H9 (cell line): Measurements from ENCODE around the gene LMX1A. TPM values are rescaled to one million over a fixed set of nuclear protein-coding genes. Genes with fewer than 3 reads are reported as not detected.

Source experiments
- DNase-seq: peaks from one replicate; pipeline ENCODE4 v3.0.0-alpha.2; 2017
- H2AFZ ChIP-seq: one replicate; pipeline ENCODE4 v1.6.1; 2013; ENCODE audit warnings: mild to moderate bottlenecking, low read length, control low read depth, moderate library complexity
- H2AK5ac ChIP-seq: 2 replicates; pipeline ENCODE4 v1.6.1; 2013; ENCODE audit warnings: low read length, control low read depth, mixed read lengths; ENCODE audit not compliant: insufficient read length
- H2BK120ac ChIP-seq: one replicate; pipeline ENCODE4 v1.6.1; 2013; ENCODE audit warnings: low read depth, mild to moderate bottlenecking, low read length, control low read depth, inconsistent platforms; ENCODE audit not compliant: poor library complexity, severe bottlenecking
- H2BK12ac ChIP-seq: 2 replicates; pipeline ENCODE4 v1.6.1; 2013; ENCODE audit warnings: low read length, control low read depth, mixed read lengths, low read depth; ENCODE audit not compliant: insufficient read length
- H2BK15ac ChIP-seq: 2 replicates; pipeline ENCODE4 v1.6.1; 2013; ENCODE audit warnings: low read depth, low read length, control low read depth
- H2BK20ac ChIP-seq: one replicate; pipeline ENCODE4 v1.6.1; 2013; ENCODE audit warnings: low read depth, mild to moderate bottlenecking, low read length, control low read depth, inconsistent platforms; ENCODE audit not compliant: poor library complexity, severe bottlenecking
- H2BK5ac ChIP-seq: 2 replicates; pipeline ENCODE4 v1.6.1; 2013; ENCODE audit warnings: low read length, control low read depth, mixed read lengths; ENCODE audit not compliant: insufficient read length
- H3K14ac ChIP-seq: 2 replicates; pipeline ENCODE4 v1.6.1; 2013; ENCODE audit warnings: low read length, control low read depth; ENCODE audit not compliant: insufficient read depth
- H3K18ac ChIP-seq: 2 replicates; pipeline ENCODE4 v1.6.1; 2013; ENCODE audit warnings: low read depth, mild to moderate bottlenecking, mixed read lengths, low read length, control low read depth; ENCODE audit not compliant: insufficient read length
- H3K23ac ChIP-seq: 2 replicates; pipeline ENCODE4 v1.6.1; 2013; ENCODE audit warnings: low read length, control low read depth, mixed read lengths, low read depth; ENCODE audit not compliant: insufficient read length
- H3K23me2 ChIP-seq: 2 replicates; pipeline ENCODE4 v1.6.1; 2013; ENCODE audit warnings: low read depth, mild to moderate bottlenecking, mixed read lengths, low read length, control low read depth; ENCODE audit not compliant: insufficient read length, poor library complexity, severe bottlenecking
- H3K27ac ChIP-seq: 2 replicates; pipeline ENCODE4 v1.5.1; 2013; ENCODE audit warnings: low read length, control low read depth, mixed read lengths, low read depth; ENCODE audit not compliant: insufficient read length
- H3K27me3 ChIP-seq: 2 replicates; pipeline ENCODE4 v1.6.1; 2013; ENCODE audit warnings: low read length, control low read depth, inconsistent platforms; ENCODE audit not compliant: insufficient read depth
- H3K4ac ChIP-seq: 2 replicates; pipeline ENCODE4 v1.6.1; 2013; ENCODE audit warnings: low read depth, mild to moderate bottlenecking, control low read depth, inconsistent platforms, low read length, moderate library complexity
- H3K4me1 ChIP-seq: 2 replicates; pipeline ENCODE4 v1.6.1; 2013; ENCODE audit warnings: low read length, control low read depth, inconsistent platforms; ENCODE audit not compliant: insufficient read depth
- H3K4me2 ChIP-seq: 2 replicates; pipeline ENCODE4 v1.6.1; 2013; ENCODE audit warnings: low read length, control low read depth, mixed read lengths; ENCODE audit not compliant: insufficient read length, insufficient read depth
- H3K56ac ChIP-seq: 2 replicates; pipeline ENCODE4 v1.6.1; 2013; ENCODE audit warnings: low read depth, mild to moderate bottlenecking, mixed read lengths, low read length, control low read depth; ENCODE audit not compliant: insufficient read length
- H3K79me1 ChIP-seq: 2 replicates; pipeline ENCODE4 v1.6.1; 2013; ENCODE audit warnings: low read depth, mild to moderate bottlenecking, moderate library complexity, low read length, control low read depth, inconsistent platforms; ENCODE audit not compliant: insufficient read depth, poor library complexity, severe bottlenecking
- H3K79me2 ChIP-seq: 2 replicates; pipeline ENCODE4 v1.6.1; 2013; ENCODE audit warnings: low read length, control low read depth, inconsistent platforms; ENCODE audit not compliant: insufficient read depth
- H3K9ac ChIP-seq: 2 replicates; pipeline ENCODE4 v1.6.1; 2013; ENCODE audit warnings: low read length, control low read depth, mixed read lengths; ENCODE audit not compliant: insufficient read length; ENCODE audit errors: extremely low read depth
- H3K9me3 ChIP-seq: one replicate; pipeline ENCODE4 v1.6.1; 2013; ENCODE audit warnings: low read depth, low read length, inconsistent platforms; ENCODE audit not compliant: control insufficient read depth
- H3T11ph ChIP-seq: one replicate; pipeline ENCODE4 v1.6.1; 2013; ENCODE audit warnings: mild to moderate bottlenecking, low read length, control low read depth, inconsistent platforms
- H4K20me1 ChIP-seq: one replicate; pipeline ENCODE4 v1.6.1; 2013; ENCODE audit not compliant: control insufficient read depth, insufficient read length, insufficient read depth
- H4K5ac ChIP-seq: 2 replicates; pipeline ENCODE4 v1.6.1; 2013; ENCODE audit warnings: low read depth, mild to moderate bottlenecking, mixed read lengths, low read length, control low read depth; ENCODE audit not compliant: insufficient read length
- H4K8ac ChIP-seq: replicated peaks from 2 replicates; pipeline ENCODE4 v1.6.1; 2013; ENCODE audit warnings: low read length, control low read depth, mixed read lengths, low read depth; ENCODE audit not compliant: insufficient read length
- H4K91ac ChIP-seq: 2 replicates; pipeline ENCODE4 v1.6.1; 2013; ENCODE audit warnings: low read depth, mild to moderate bottlenecking, moderate library complexity, mixed read lengths, low read length, control low read depth; ENCODE audit not compliant: insufficient read length
- H3K27ac Mint-ChIP-seq, 3 experiments: 2 replicates in 2 of 3; 3 replicates in 1 of 3; pipeline ENCODE4 v1.8.0; 2020 to 2021; ENCODE audit warnings: mixed read lengths in 3 of 3, mild to moderate bottlenecking in 1 of 3, moderate library complexity in 1 of 3
- H3K27me3 Mint-ChIP-seq: 2 replicates; pipeline ENCODE4 v1.8.0; 2021; ENCODE audit warnings: low read depth, mild to moderate bottlenecking, moderate library complexity, mixed read lengths
- H3K36me3 Mint-ChIP-seq, 3 experiments: 2 replicates in 2 of 3; 3 replicates in 1 of 3; pipeline ENCODE4 v1.8.0; 2020 to 2021; ENCODE audit warnings: low read depth in 3 of 3, mixed read lengths in 3 of 3; ENCODE audit not compliant: insufficient read depth in 1 of 3
- H3K4me1 Mint-ChIP-seq, 2 experiments: 2 replicates each; pipeline ENCODE4 v1.8.0; 2020; ENCODE audit warnings: mixed read lengths in 2 of 2
- H3K4me3 Mint-ChIP-seq, 2 experiments: 2 replicates in 1 of 2; 3 replicates in 1 of 2; pipeline ENCODE4 v1.8.0; 2020 to 2021; ENCODE audit warnings: mild to moderate bottlenecking in 2 of 2, mixed read lengths in 2 of 2, moderate library complexity in 1 of 2
- H3K9me3 Mint-ChIP-seq, 2 experiments: 2 replicates in 1 of 2; 3 replicates in 1 of 2; pipeline ENCODE4 v1.8.0; 2020; ENCODE audit warnings: mild to moderate bottlenecking in 2 of 2, mixed read lengths in 2 of 2, moderate library complexity in 1 of 2
- WGBS: extraction: QIAGEN DNeasy Blood & Tissue Kit; methylation state at CpG from one replicate; pipeline ENCODE4 v1.1.7; 2013; ENCODE audit warnings: missing lambda C conversion rate, low lambda C conversion rate, mixed read lengths; ENCODE audit not compliant: insufficient read length; ENCODE audit errors: extremely low coverage; 5-methylcytosine and 5-hydroxymethylcytosine counted together
- total RNA-seq: library from RNA; stranded (reverse); gene quantifications from 2 replicates; pipeline ENCODE4 v1.2.1, GENCODE V29; 2021
- TF ChIP-seq, protein P1 (sequence below): fragments of 200-600 bp; sonication (generic); conservative IDR thresholded peaks from 3 replicates; pipeline ENCODE4 v1.8.0; 2021; ENCODE audit warnings: antibody characterized with exemption, mild to moderate bottlenecking

LMX1A gene
- total RNA-seq, 1 experiment from 2014 or later: not detected

DNA sequence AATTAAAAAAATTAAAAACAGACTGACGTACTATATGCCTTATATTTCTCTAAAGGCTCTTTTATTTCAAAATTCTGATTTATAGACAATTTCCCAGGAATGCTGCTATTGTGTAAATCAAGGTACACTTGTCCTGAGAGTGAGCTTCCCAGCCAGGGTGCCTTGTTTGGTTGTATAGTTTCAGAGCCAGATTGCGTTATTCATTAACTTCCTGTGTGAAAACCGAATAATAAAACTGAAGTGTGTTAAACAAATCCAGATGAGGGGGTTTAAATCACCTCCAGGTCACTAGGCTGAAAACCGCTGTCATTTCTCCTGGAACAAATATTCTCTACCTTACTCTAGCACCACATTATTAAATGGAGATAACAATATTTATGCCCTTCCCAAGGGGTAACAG lies 68.7 kb downstream of the LMX1A start:
- no peak overlapping the region for H3K4me3 Mint-ChIP-seq
- no peaks in the 10 kb centered on the region for H3K4me1 ChIP-seq
- H3K9me3 ChIP-seq: no peaks in the 10 kb centered on the region
- no peak overlapping the region for H4K5ac ChIP-seq
- H3K27me3 ChIP-seq: 0 out of 2 replicates have a peak, but pooled peaks cover 2% of the 10 kb centered on the region
- no peak overlapping the region for H3K9ac ChIP-seq
- peaks cover 11% of the 10 kb centered on the region for H3K27me3 Mint-ChIP-seq
- H4K91ac ChIP-seq: no peak overlapping the region
- H2BK5ac ChIP-seq: no peak overlapping the region
- no peak overlapping the region for H3T11ph ChIP-seq
- H3K9me3 Mint-ChIP-seq: peaks cover 11 to 15% of the 10 kb centered on the region in 2 experiments
- peaks cover 0 to 6% (median 0%) of the 10 kb centered on the region in 3 experiments; a peak in 2 of 7 replicates for H3K36me3 Mint-ChIP-seq
- no peaks in the 10 kb centered on the region for H3K23me2 ChIP-seq
- no peak overlapping the region; a peak in 1 of 7 replicates for H3K27ac Mint-ChIP-seq
- no peak overlapping the region for H3K14ac ChIP-seq
- H3K4me1 Mint-ChIP-seq: peaks cover 16% of the 10 kb centered on the region in 2 experiments
- no peak overlapping the region for H3K56ac ChIP-seq
- H3K27ac ChIP-seq: no peak overlapping the region
- no peak overlapping the region for H2AK5ac ChIP-seq
- no CpG with 5 or more reads among the region's 4 CpGs for WGBS
- no peak overlapping the region for H2BK15ac ChIP-seq
- H3K79me1 ChIP-seq: no peaks in the 10 kb centered on the region
- no peak overlapping the region for H3K23ac ChIP-seq
- H2AFZ ChIP-seq: no peak overlapping the region
- H2BK20ac ChIP-seq: no peak overlapping the region
- no peaks in the 10 kb centered on the region for H4K20me1 ChIP-seq
- H3K4me2 ChIP-seq: no peak overlapping the region
- no peak overlapping the region for H2BK12ac ChIP-seq
- H3K18ac ChIP-seq: no peak overlapping the region
- H2BK120ac ChIP-seq: no peak overlapping the region
- TF ChIP-seq, protein P1, sequence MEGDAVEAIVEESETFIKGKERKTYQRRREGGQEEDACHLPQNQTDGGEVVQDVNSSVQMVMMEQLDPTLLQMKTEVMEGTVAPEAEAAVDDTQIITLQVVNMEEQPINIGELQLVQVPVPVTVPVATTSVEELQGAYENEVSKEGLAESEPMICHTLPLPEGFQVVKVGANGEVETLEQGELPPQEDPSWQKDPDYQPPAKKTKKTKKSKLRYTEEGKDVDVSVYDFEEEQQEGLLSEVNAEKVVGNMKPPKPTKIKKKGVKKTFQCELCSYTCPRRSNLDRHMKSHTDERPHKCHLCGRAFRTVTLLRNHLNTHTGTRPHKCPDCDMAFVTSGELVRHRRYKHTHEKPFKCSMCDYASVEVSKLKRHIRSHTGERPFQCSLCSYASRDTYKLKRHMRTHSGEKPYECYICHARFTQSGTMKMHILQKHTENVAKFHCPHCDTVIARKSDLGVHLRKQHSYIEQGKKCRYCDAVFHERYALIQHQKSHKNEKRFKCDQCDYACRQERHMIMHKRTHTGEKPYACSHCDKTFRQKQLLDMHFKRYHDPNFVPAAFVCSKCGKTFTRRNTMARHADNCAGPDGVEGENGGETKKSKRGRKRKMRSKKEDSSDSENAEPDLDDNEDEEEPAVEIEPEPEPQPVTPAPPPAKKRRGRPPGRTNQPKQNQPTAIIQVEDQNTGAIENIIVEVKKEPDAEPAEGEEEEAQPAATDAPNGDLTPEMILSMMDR: no peak
- H4K8ac ChIP-seq: no peak overlapping the region
- no peak for DNase-seq
- H3K4ac ChIP-seq: no peak overlapping the region
- no peaks in the 10 kb centered on the region for H3K79me2 ChIP-seq
